Mucosa of descending colon (tissue), 3 donors: Measurements from ENCODE around the gene C3orf70. TPM values are rescaled to one million over a fixed set of nuclear protein-coding genes. Genes with fewer than 3 reads are reported as not detected.

Source experiments
- ATAC-seq: fragments of 200-7000 bp; cut with Tn5 transposase; one replicate; pipeline ENCODE4 v1.9.1; 2020; ENCODE audit warnings: mild to moderate bottlenecking, moderate library complexity
- DNase-seq, 3 donors: peaks; one replicate each; pipeline ENCODE4 v3.0.0-alpha.2; 2020
- H3K36me3 ChIP-seq: fragments of 200-600 bp; one replicate; pipeline ENCODE4 v1.8.0; 2021; ENCODE audit warnings: low read depth, mild to moderate bottlenecking
- H3K4me1 ChIP-seq: fragments of 200-600 bp; one replicate; pipeline ENCODE4 v1.8.0; 2021; ENCODE audit warnings: low read depth, mild to moderate bottlenecking
- H3K4me3 ChIP-seq: fragments of 200-600 bp; one replicate; pipeline ENCODE4 v1.8.0; 2021; ENCODE audit warnings: mild to moderate bottlenecking
- H3K9me3 ChIP-seq: fragments of 200-600 bp; one replicate; pipeline ENCODE4 v1.8.0; 2021; ENCODE audit warnings: mild to moderate bottlenecking
- intact Hi-C, 2 donors: fragments of 100-400 bp; cut with DNase I in 1 of 2; cut with micrococcal nuclease in 1 of 2; formaldehyde crosslinking; loops; one replicate each; pipeline versions ENCODE4 v1.11.0 to v1.11.1; 2022; cut with DNase I, micrococcal nuclease
- long read RNA-seq, 2 donors: library from polyadenylated mRNA; unstranded; transcript quantifications; one replicate each; pipeline ENCODE4 v2.0.0, GENCODE V29; 2019 to 2021
- total RNA-seq, 3 donors: library from RNA; stranded (reverse); fragmentation: NEBNext Ultra II Directional in 2 of 3; extraction: Animal tissue kit (Norgen Biotek cat#: 25700) in 2 of 3; gene quantifications; one replicate each; pipeline versions ENCODE4 v1.2.1 to v1.2.4, GENCODE V29; 2021 to 2023
- TF ChIP-seq, protein P1 (sequence below): fragments of 200-600 bp; IDR thresholded peaks from one replicate; pipeline ENCODE4 v1.8.0; 2022; ENCODE audit warnings: antibody characterized with exemption, mild to moderate bottlenecking
- donor health status: DM: no; HTN: no; CAD: no; lungs with moderate emphysema.
- donor health status: DM: no; HTN: no; CAD: no.
- donor health status: DM: no; HTN: yes; CAD: no.

Gene C3orf70, protein sequence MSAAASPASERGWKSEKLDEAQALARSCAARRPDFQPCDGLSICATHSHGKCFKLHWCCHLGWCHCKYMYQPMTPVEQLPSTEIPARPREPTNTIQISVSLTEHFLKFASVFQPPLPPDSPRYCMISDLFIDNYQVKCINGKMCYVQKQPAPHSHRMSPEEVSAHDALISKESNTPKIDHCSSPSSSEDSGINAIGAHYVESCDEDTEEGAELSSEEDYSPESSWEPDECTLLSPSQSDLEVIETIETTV
- total RNA-seq, result 10 to 100 TPM; 15.1 to 32.7 (median 16.9) TPM
- long read RNA-seq, donor 1, full-length matches to known transcripts, result 10 of 18 reads
- long read RNA-seq, donor 1, partial matches to known transcripts, result 0 of 18 reads
- long read RNA-seq, donor 1, other reads (novel, unspliced or antisense), result 8 of 18 reads
- long read RNA-seq, donor 2, full-length matches to known transcripts, result 3 of 4 reads
- long read RNA-seq, donor 2, partial matches to known transcripts, result 0 of 4 reads
- long read RNA-seq, donor 2, other reads (novel, unspliced or antisense), result 1 of 4 reads

DNA sequence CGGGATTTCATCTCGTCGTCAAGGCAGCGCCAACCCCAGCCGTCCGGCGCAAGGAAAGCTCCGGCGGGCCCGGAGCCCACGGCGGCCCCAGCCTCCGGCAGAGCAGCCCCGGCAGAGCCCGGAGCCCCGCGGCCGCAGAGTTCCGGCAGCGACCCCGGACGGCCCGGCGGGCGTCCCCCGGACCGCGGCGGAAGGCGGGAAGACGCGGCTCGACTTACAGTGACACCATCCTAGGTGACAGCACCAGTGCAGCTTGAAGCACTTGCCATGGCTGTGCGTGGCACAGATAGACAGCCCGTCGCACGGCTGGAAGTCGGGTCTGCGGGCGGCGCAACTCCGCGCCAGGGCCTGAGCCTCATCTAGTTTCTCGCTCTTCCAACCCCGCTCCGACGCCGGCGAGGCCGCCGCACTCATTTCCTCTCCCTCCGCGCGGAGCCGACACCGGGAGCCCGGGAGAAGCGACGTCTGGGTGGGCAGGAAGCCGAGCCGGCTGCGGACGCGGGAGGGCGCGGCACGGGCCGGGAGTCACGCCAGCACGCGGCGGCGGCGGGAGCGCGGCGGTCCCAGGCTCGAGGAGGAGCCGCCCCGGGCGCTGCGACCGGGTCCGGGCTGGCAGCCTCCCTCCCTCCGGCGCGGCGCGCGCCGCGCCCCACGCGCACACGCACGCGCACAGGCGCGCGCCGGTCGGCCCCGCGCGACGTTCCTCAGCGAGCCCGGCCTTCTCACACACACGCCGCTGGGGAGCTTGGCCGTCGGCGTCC, at the start of gene C3orf70:
Gene C3orf70 (minus strand): TSS at position 651 of the 761 bp plus-strand sequence. CDS start 237 bp downstream, at position 414.
- Histone ChIP-seq H3K9me3 (no peaks in the 10 kb centered on the region), H3K4me3 (peak within 1 kb of the TSS; percentile 45), H3K4me1 (no peaks in the 10 kb centered on the region), H3K36me3 (no peaks in the 10 kb centered on the region)
- intact Hi-C loops, result no loop called here
- DNase-seq (peak; percentile 60 to 83 (median 66)), ATAC-seq (peak; percentile 92)
- TF ChIP-seq, protein P1, sequence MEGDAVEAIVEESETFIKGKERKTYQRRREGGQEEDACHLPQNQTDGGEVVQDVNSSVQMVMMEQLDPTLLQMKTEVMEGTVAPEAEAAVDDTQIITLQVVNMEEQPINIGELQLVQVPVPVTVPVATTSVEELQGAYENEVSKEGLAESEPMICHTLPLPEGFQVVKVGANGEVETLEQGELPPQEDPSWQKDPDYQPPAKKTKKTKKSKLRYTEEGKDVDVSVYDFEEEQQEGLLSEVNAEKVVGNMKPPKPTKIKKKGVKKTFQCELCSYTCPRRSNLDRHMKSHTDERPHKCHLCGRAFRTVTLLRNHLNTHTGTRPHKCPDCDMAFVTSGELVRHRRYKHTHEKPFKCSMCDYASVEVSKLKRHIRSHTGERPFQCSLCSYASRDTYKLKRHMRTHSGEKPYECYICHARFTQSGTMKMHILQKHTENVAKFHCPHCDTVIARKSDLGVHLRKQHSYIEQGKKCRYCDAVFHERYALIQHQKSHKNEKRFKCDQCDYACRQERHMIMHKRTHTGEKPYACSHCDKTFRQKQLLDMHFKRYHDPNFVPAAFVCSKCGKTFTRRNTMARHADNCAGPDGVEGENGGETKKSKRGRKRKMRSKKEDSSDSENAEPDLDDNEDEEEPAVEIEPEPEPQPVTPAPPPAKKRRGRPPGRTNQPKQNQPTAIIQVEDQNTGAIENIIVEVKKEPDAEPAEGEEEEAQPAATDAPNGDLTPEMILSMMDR, result no peak

DNA sequence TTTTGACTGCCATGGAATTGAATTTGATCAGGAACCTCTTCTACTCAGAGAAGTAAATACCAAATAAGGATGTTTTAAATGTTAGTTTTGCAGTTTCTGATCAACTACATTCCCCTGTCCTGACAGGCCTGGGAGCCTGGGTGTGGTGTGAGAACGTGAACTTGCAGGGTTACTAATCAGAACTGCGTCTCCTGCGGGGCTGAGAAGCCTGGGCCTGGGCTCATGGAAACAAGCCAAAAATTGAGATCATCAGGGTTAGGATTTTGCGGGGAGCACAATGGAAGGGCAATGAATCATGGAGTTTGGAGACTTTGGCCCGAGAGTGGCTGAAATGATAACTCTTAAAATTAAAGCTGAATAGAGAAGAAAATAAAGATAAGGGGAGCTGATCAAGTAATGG, 47.8 kb upstream of the C3orf70 start:
- Histone ChIP-seq H3K4me1 (no peaks in the 10 kb centered on the region), H3K4me3 (no peak overlapping the region), H3K36me3 (no peaks in the 10 kb centered on the region), H3K9me3 (no peaks in the 10 kb centered on the region)
- TF ChIP-seq, protein P1, result no peak
- ATAC-seq, result no peak
- DNase-seq, result no peak
- intact Hi-C loops, result no loop called here

DNA sequence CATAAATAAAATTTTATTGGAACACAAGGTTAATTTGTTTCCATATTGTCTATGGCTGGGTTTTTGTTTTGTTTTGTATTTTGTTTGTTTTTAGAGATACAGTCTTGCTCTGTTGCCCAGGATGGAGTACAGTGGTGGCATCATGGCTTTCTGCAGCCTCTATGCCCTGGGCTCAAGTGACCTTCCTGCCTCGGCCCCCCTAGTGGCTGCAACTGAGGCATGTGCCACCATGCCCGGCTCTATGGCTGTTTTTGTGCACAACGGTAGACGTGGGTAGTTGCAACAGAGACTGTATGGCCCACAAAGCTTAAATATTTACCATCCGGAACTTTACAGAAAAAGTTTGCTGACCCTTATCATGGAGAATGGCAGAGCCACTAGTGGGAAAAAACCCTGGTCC, 46.8 kb upstream of the C3orf70 start:
- intact Hi-C loops, result no loop called here
- TF ChIP-seq, protein P1, result no peak
- Histone ChIP-seq H3K4me1 (no peaks in the 10 kb centered on the region), H3K4me3 (no peak overlapping the region), H3K36me3 (no peaks in the 10 kb centered on the region), H3K9me3 (no peaks in the 10 kb centered on the region)
- ATAC-seq (no peak), DNase-seq (no peak)

DNA sequence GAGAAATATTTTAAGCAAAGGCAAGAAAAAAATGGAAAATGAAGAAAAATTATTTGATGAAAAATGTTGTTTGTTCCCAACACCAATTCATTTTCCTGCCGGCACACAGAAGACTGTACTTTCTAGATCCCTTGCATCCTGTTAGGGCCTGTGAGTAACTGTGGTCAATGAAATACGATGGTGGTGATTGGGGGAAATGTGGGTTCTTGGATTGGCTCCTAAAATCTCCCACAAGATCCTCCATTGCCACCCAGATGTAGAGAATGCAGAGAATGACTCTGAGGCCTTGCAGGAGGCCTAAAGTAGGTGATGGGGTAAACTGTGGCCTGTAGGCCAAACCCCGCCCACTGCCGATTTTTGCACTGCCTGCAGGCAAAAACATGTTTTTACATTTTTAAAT, 46.3 kb upstream of the C3orf70 start:
- H3K4me1 ChIP-seq, result no peaks in the 10 kb centered on the region
- no peak overlapping the region for H3K4me3 ChIP-seq
- no peaks in the 10 kb centered on the region for H3K9me3 ChIP-seq
- ATAC-seq (no peak), DNase-seq (no peak)
- TF ChIP-seq, protein P1, result no peak
- intact Hi-C loops, result no loop called here
- H3K36me3 ChIP-seq, result no peaks in the 10 kb centered on the region

DNA sequence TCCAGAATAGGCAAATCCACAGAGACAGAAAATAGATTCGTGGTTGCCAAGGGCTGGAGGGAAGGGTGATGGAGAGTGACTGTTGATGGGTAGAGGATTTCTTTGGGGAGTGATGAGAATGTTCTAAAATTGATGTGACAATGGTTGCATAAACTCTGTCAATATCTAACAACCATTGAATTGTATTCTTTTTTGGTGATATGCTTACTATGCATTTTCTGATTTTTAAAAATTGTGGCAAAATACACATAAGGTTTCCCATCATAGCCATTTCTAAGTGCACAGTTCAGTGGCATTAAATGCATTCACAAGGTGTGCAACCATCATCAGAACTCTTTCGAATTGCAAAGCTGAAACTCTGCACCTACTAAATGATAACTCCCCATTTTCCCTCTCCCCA, 44.2 kb upstream of the C3orf70 start:
- H3K4me3 ChIP-seq, result no peak overlapping the region
- intact Hi-C loops, result no loop called here
- no peaks in the 10 kb centered on the region for H3K4me1 ChIP-seq
- no peaks in the 10 kb centered on the region for H3K9me3 ChIP-seq
- H3K36me3 ChIP-seq, result no peaks in the 10 kb centered on the region
- no peak for DNase-seq
- ATAC-seq, result no peak
- TF ChIP-seq, protein P1, result no peak
